ENCODE data around the gene TMEM151B. TPM values are rescaled to one million over a fixed set of nuclear protein-coding genes. Genes with fewer than 3 reads are reported as not detected.

Gene TMEM151B
- total and polyA plus RNA-seq, 9 of the 15 experiments (the other 6 are each of a cell fraction or from before 2014, with no cell fraction given), result not detected

DNA sequence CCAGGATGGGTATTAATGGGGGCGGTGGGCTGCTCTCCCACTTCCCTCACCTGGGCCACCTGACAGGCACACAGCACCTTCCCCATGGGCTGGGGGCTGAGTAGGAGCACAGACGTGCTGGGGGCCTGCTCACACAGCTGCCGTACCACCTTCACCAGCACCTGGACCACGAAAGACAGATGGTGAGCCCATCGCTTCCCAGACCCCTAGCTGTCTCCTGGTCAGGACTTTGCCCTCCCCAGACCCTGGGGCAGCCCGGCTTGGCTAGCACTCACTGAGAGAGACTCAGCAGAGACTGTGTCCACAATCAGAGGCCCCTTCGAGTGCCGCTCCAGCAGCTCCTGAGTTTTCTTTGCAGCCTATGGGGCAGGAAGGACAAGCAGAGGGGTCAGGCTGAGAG is 30.9 kb downstream of the TMEM151B start (continued):
- TF ChIP-seq, protein P1, sequence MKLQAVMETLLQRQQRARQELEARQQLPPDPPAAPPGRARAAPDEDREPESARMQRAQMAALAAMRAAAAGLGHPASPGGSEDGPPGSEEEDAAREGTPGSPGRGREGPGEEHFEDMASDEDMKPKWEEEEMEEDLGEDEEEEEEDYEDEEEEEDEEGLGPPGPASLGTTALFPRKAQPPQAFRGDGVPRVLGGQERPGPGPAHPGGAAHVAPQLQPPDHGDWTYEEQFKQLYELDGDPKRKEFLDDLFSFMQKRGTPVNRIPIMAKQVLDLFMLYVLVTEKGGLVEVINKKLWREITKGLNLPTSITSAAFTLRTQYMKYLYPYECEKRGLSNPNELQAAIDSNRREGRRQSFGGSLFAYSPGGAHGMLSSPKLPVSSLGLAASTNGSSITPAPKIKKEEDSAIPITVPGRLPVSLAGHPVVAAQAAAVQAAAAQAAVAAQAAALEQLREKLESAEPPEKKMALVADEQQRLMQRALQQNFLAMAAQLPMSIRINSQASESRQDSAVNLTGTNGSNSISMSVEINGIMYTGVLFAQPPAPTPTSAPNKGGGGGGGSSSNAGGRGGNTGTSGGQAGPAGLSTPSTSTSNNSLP (IDR thresholded peaks at IDR 0.05; ENCODE audit: borderline replicate concordance, low read depth, low read length), result no peak
- no peak for TF ChIP-seq SUPT5H (IDR thresholded peaks at IDR 0.05)
- TF ChIP-seq, protein P2, sequence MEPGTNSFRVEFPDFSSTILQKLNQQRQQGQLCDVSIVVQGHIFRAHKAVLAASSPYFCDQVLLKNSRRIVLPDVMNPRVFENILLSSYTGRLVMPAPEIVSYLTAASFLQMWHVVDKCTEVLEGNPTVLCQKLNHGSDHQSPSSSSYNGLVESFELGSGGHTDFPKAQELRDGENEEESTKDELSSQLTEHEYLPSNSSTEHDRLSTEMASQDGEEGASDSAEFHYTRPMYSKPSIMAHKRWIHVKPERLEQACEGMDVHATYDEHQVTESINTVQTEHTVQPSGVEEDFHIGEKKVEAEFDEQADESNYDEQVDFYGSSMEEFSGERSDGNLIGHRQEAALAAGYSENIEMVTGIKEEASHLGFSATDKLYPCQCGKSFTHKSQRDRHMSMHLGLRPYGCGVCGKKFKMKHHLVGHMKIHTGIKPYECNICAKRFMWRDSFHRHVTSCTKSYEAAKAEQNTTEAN (CRISPR knock-in tag; IDR thresholded peaks at IDR 0.05), result no peak
- no peak for TF ChIP-seq ZBTB17 (CRISPR knock-in tag; IDR thresholded peaks at IDR 0.05)

DNA sequence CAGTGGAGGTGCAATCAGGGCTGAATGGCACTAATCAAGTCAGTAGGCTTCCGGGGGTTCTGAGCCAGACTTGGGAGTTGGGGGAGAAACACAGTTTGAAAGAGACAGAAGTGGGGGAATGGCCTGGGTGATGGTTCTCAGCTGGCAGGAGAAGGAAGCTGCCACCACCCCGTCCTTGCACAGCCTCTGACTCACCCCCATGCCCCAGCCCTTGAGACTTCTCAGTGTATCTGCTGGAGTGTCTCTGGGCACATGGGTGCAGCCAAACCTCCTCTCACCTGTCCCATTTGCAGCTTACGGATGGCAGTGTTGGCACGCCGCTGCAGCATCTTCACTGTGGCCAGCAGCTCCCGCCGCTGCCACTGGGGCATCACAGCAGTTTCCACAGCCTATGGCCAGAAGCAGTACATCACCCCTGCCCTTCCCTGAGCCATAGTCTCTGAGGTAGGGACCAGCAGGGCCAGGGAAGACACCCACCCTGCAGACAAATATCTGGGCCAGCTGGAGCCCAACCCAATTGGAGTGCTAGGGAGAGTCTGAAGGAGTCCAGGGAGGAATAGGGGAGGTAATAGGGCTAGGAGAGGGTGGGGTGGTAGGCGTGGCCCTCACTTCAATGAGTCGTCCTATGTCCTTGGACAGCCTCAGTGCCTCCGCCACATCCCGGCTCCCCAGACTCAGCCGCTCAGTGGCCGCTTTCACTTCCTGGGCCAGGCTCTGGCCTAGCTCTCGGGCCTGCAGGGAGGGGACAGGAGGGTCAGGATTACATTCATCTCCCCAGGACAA is 31.7 kb downstream of the TMEM151B start:
- ATAC-seq, result no peak
- no peak overlapping the region for H2AFZ ChIP-seq (ENCODE audit: low read depth, low read length)
- no peak overlapping the region for H3K27ac ChIP-seq (ENCODE audit: extremely low read depth, low read depth, low read length)
- DNase-seq (ENCODE audit: extremely low read depth in 1 of 4, low spot score in 3 of 4), result peak in 1 of 4 experiments; percentile 45
- H3K79me2 ChIP-seq (ENCODE audit: control insufficient read depth, insufficient read depth, low read length), result no peaks in the 10 kb centered on the region
- no peak overlapping the region for H3K4me2 ChIP-seq (ENCODE audit: insufficient read depth, low read length)
- WGBS (ENCODE audit: insufficient coverage, low coverage, missing lambda C conversion rate), result 86% methylated on average over 13 of the region's 14 CpGs
- H3K36me3 ChIP-seq (ENCODE audit: control insufficient read depth, insufficient read depth, low read length), result peaks cover 69% of the 10 kb centered on the region
- no peaks in the 10 kb centered on the region for H3K9me1 ChIP-seq (ENCODE audit: control insufficient read depth, insufficient read depth, low read length)
- H3K27me3 ChIP-seq (ENCODE audit: control insufficient read depth in 2 of 2, insufficient read depth in 2 of 2, low read length in 2 of 2), result peaks cover 7 to 12% of the 10 kb centered on the region in 2 experiments; a peak in 4 of 5 replicates
- no peak for FAIRE-seq
- ChIA-PET CTCF (ENCODE audit: low intra/inter-chr PET ratio) (no interaction called here), POLR2A (interaction anchor here (0.5 to 2.3 kb wide), 13 partner anchors 7 to 162 kb away, joined by 3 to 7 read pairs (median 3); partner anchors contain the start of genes AARS2, CDC5L and SLC35B2)
- H3K9ac ChIP-seq (ENCODE audit: insufficient read depth in 1 of 2, low read depth in 2 of 2, low read length in 2 of 2), result 0 out of 4 replicates have a peak overlapping the region, but pooled peaks of 1 of the 2 experiments have one; percentile 39
- no TSS peak for BruUV-seq (replicated peaks)
- no peaks in the 10 kb centered on the region for H3K9me3 ChIP-seq (replicated peaks; ENCODE audit: control insufficient read depth, insufficient read depth, low read depth, low read length)
- in situ Hi-C loops (cut with MboI) (no loop called here), intact Hi-C loops (cut with micrococcal nuclease) (no loop called here)
- H4K20me1 ChIP-seq (replicated peaks; ENCODE audit: control insufficient read depth, insufficient read depth, low read length), result 0 out of 2 replicates have a peak, but pooled peaks cover 4% of the 10 kb centered on the region
- peaks cover 2 to 24% of the 10 kb centered on the region in 2 experiments; a peak in 4 of 5 replicates for H3K4me1 ChIP-seq (replicated peaks in 1 of 2; ENCODE audit: control insufficient read depth in 2 of 2, insufficient read depth in 2 of 2, low read length in 2 of 2)
- no peak overlapping the region for H3K4me3 ChIP-seq
- TF ChIP-seq ZNF121 (CRISPR knock-in tag; conservative IDR thresholded peaks at IDR 0.05), result no peak
- TF ChIP-seq ZNF589 (CRISPR knock-in tag; IDR thresholded peaks at IDR 0.05; ENCODE audit: low read depth), result no peak
- TF ChIP-seq KLF16 (IDR thresholded peaks at IDR 0.05), result no peak
- no peak for TF ChIP-seq ZNF174 (CRISPR knock-in tag; IDR thresholded peaks at IDR 0.05)
- no peak for TF ChIP-seq RNF2 (IDR thresholded peaks at IDR 0.05)
- no peak for TF ChIP-seq KLF6 (CRISPR knock-in tag; IDR thresholded peaks at IDR 0.05; ENCODE audit: borderline replicate concordance)
- TF ChIP-seq TGIF2 (CRISPR knock-in tag; IDR thresholded peaks at IDR 0.05), result no peak
- TF ChIP-seq RAD21 (CRISPR knock-in tag; conservative IDR thresholded peaks at IDR 0.05 in 1 of 2, IDR thresholded peaks at IDR 0.05 in 1 of 2), result no peak
- no peak for TF ChIP-seq CEBPB (tag; IDR thresholded peaks at IDR 0.05)
- no peak for TF ChIP-seq CAMTA2 (CRISPR knock-in tag; conservative IDR thresholded peaks at IDR 0.05)
- no peak for TF ChIP-seq GTF2F1 (IDR thresholded peaks at IDR 0.05; ENCODE audit: low read depth, low read length)
- TF ChIP-seq E2F3 (CRISPR knock-in tag; IDR thresholded peaks at IDR 0.05), result no peak
- no peak for TF ChIP-seq HNRNPK (IDR thresholded peaks at IDR 0.05; ENCODE audit: low read depth, low read length, poor library complexity, severe bottlenecking)
- TF ChIP-seq TEAD2 (tag; IDR thresholded peaks at IDR 0.05), result no peak

Data from K562 (cell line).